LNCAP (cell line): ENCODE measurements around the gene DYNC1I2.

Source experiments
- CTCF ChIP-seq: fragments of 450-650 bp; IDR thresholded peaks from 2 replicates; pipeline ENCODE4 v1.5.1; 2017; ENCODE audit warnings: mild to moderate bottlenecking

The DYNC1I2 gene

GRCh38 chr2:171670655-171671054 lies 16.6 kb upstream of the DYNC1I2 start:
- no peak for TF ChIP-seq CTCF

DNA sequence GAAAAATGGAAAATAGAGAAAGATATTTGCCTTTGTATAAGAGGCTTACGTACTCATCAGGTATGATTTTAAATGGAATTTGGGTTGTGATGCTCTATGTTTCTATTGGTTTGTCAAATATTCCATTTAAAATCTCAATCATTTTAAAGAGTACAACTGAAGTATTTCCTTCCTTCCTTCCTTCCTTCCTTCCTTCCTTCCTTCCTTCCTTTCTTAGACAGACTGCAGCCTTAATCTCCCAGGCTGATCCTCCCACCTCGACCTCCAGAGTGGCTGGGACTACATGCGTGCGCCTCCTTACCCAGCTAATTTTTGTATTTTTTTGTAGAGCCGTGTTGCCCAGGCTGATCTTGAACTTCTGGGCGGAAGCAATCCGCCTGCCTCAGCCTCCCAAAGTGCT lies 15.4 kb upstream of the DYNC1I2 start:
- TF ChIP-seq CTCF: no peak

- TF ChIP-seq CTCF: no peak
Observed at GRCh38 chr2:171673905-171674304, 13.4 kb upstream of the DYNC1I2 start.

DNA sequence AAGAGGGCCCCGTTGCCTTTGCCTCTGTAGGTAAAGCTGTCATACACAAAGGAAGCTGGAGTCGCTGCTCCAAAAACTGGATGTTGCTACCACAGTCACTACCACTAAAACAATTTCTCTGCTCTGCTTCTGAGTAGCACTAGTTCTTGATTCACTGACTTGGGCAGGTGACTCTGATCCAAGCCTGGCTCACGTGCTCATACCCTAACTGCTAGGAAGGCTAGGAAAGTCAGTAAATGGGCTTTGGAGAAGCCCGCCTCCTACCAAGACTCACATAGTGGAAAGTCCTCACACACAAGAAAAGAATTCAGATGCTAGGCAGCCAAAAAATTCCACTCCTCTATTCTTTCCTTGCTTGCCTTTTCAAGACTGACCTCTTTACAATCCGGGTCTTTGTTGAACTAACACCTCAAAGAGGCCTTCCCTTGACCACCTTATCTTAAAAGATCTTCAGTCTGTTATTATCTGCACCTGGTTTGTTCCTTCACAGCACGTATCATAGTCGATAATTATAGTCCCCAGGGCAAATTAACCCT lies 11.4 kb upstream of the DYNC1I2 start:
- TF ChIP-seq CTCF: no peak

GRCh38 chr2:171678619-171679018 lies 8.7 kb upstream of the DYNC1I2 start:
- TF ChIP-seq CTCF: no peak

DNA sequence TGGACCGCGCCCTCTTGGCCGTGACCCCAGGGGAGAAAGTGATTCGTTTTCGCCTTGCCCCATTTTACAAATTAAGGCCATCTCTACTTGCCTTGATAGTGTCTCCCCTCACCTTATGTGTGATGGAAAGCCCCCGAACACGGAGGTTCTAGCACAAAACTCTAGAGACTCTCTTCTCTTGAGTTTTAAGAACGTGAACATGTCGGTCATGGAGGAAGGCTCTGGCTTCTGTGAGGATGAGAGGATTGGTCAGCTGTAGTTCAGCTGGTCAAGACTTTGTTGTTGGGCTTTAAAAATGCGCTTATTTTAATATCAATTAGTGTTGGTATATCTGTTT lies 828 bp downstream of the DYNC1I2 start:
- TF ChIP-seq CTCF: no peak

DNA sequence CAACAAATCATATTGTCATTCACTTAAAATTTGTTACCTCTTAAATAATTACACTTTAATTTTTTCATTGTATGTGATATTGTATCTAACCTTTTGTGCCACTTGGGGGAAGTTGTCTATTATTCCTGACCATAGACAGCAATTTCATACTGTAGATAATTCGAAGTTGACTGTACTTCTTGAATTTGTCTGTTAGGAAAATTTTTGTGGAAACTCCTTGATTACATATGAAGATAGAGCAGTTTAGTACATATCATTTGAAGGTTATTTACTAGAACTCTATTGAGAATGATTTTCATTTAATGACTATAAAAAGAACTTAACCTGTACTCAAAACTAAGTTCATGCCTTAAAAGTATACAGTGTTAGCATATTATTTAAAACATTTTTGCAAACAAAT lies 5.1 kb downstream of the DYNC1I2 start:
- no peak for TF ChIP-seq CTCF

DNA sequence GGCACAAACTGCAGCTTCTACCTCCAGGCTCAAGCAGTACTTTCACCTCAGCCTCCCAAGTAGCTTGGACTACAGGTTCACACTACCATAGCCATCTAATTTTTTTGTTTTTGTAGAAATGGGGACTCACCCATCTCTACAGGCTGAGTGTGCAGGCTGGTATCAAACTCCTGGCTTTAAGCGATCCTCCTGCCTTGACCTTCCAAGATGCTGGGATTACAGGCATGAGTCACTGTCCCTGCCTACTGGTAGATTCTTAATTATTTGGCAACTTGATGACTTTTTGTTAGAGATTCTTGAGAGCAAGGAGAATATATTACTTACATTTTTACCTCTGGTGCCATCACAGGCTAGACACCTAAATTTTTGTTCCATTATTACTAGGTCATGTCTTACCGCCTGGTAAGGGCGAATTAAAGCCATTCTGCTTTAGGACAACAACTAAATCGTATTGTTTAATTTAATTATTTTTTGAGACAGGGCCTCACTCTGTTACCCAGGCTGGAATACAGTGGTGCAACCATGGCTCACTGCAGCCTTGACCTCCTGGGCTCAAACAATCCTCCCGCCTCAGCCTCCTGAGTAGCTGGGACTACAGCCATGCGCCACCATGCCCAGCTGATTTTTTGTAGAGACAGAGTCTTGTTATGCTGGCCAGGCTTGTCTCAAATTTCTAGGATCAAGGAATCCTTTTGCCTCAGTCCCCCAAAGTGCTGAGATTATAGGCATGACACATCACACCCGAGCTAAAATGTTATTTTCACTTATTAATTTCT lies 15.7 kb downstream of the DYNC1I2 start:
- no peak for TF ChIP-seq CTCF
